HTERT RPE-1 (cell line): ENCODE results near the gene CPNE4.

ENCODE experiments used
- in situ Hi-C: fragments of 300-500 bp; cut with MboI; formaldehyde crosslinking; loops from 4 replicates; pipeline ENCODE4 v1.14.3; 2020; ENCODE audit warnings: low sequenced_read_pairs

The CPNE4 gene

GRCh38 chr3:131547585-131547984 lies 487.2 kb downstream of the CPNE4 start:
- in situ Hi-C loops = no loop called here

DNA sequence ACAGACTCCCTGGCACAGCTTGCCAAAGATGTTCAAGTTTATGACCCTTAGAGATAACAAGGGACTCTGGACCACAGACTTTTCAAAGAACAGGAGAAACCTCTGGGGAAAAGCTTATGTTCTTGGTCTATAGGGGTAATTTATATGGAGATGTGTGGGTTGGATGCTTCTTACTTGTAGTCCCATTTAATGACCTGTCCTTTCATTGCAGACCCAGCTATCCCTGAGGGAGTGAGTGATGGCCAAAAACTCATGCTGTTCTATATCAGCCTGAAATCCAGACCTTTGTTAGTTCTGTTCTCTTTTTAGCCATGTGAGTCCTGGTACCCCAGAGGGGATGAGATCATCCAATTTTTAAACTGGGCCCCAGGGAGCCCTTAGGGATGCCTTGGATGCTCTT lies 488.4 kb downstream of the CPNE4 start:
- in situ Hi-C loops = no loop called here

DNA sequence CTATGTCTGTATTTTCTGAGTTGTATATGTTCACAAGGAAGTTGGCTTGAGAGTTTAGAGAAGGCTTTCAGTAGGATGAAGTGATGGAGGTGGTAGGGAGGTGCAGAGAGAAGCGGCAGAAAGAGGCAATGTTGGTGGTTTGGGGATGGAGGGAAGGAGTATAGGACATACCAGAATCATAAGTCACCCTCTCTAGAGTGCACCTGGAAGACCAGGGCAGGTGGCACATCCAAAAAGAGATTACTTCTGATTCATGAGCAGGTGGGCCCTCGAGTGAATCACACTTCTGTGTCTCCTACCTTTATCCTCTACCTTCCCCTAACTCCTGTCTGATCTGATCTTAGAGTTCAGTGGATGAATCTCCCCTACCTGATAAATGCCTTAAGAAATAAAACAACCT lies 490.3 kb downstream of the CPNE4 start:
- in situ Hi-C loops = no loop called here

GRCh38 chr3:131543714-131544113 lies 491.1 kb downstream of the CPNE4 start:
- in situ Hi-C loops = no loop called here

GRCh38 chr3:131541288-131541687 lies 493.5 kb downstream of the CPNE4 start:
- in situ Hi-C loops = no loop called here

GRCh38 chr3:131540821-131541220 lies 494.0 kb downstream of the CPNE4 start:
- in situ Hi-C loops = no loop called here

DNA sequence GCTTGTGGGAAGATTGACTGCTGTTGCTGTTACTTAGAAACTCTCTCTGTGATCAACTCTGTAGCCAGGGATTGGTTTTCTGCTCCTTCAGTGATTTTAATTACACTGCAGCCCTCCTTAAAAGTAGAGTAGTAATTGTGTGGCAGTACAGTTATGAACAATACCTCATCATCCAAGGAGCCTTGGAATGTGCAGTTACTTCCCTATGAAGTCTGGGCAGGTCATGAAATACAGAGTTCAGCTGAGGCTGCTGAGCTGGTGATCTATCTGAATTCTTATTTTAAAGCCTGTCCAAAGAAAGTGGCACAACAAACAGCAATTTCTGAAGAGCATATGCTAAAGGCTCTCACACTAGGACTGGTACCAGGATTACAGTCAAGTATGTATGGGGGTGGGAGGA lies 494.7 kb downstream of the CPNE4 start:
- in situ Hi-C loops = no loop called here

- in situ Hi-C loops = no loop called here
Measured at GRCh38 chr3:131538968-131539367, 495.8 kb downstream of the CPNE4 start.

- in situ Hi-C loops = no loop called here
Measured at GRCh38 chr3:131537531-131537930, 497.3 kb downstream of the CPNE4 start.

DNA sequence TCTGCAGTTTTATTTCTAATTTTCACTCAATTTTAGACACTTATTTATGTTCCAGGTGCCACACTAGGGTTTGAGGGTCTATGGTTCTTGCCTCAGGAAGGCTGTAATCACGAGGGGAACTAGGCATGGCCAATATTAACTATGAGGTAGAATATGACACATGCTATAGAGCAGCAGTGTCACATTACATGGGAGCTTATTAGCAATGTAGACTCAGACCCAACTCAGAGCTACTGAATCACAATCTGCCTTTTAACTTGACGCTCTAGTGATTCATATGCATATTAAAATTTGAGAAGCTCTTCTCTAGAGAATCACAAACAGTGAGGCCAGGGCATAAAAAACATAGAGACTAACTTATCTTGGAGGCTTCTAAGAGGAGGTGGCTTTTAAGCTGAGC lies 499.2 kb downstream of the CPNE4 start:
- in situ Hi-C loops = no loop called here

GRCh38 chr3:131535131-131535530 lies 499.7 kb downstream of the CPNE4 start:
- in situ Hi-C loops = no loop called here

DNA sequence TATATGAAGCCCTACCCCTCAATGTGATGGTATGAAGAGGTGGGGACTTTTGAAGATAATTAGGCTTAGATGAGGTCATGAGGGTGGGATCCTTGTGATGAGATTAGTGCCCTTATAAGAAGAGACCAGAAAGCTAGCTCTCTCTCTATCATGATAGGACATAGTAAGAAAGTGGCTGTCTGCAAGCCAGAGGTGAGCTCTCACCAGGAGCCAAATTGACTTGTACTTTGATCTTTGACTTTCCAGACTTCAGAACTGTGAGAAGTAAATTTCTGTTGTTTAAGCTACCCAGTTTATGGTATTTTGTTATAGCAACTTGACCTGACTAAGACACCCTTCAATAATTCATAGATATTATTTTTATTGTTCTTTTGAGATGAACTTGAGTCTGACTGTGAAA lies 502.2 kb downstream of the CPNE4 start:
- in situ Hi-C loops = no loop called here

DNA sequence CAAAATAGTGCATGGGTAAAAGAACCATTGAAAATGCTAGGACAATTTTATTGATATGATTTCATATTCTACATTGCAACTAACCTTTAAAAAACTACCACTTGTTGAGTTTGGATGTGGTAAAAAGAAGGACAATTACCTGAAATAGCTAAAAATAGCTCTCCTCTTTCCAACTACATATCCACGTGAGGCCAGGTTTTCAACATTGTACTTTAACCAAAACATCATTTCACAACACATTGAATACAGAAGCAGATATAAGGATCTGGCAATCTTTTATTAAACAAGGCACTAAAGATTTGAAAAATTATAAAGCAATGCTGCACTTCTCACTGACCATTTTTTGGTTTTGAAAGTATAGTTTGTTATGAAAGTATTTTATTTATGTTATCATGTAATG lies 504.0 kb downstream of the CPNE4 start:
- in situ Hi-C loops = no loop called here

- in situ Hi-C loops = no loop called here
Measured at GRCh38 chr3:131530388-131530787, 504.4 kb downstream of the CPNE4 start.

GRCh38 chr3:131526801-131527347 lies 507.9 kb downstream of the CPNE4 start:
- in situ Hi-C loops = no loop called here

DNA sequence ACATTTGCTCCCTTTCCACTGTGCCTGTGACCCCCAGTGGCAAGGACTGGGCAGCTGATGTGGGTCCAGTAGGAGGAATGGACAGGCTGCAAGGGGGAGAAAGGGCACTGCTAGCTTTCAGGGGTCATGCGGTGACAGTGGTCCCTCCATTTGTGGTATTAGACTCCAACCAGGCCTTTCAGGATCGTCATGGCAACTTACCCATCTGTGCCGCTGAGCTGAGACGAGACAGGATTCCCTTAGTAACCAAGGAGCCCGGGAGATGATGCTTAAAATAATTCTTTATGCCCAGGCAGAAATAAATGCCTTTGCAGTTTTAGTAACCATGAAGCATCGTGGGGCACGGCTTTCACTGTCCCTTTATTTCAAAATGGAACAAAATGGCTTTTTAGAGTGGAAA lies 516.1 kb downstream of the CPNE4 start:
- in situ Hi-C loops = no loop called here

DNA sequence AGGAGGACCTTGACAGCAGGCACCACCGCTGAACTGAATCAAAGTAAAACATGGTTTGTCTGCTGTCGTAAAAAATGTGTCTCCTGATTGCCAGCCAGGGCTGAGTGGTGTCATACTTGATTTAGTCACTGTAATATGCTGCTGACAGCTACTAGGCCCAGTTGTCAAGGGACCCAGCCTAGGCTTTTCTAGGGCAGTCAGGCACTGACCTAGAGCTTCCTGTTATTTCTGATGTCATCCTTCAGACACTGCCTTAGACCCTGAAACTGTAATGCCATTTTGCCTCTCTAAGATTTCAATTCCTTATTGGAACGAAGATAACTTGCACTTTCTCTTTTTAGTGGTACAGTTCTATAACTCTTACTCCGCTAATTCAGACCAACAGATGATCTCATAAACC lies 529.4 kb downstream of the CPNE4 start:
- in situ Hi-C loops = no loop called here

DNA sequence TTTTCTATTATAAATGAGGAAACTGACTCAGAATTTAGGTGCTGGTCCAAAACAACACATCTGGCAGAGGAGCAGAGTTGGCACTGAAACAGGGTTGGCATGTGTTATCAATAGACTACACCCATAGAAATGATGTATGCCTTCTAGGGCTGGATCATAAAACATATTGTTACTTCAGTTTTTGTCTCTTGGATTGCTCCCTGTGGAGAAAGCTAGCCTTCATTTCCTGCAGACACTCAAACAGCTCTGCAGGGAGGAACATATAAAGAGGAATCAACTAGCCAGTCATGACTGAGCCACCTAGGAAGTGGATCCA lies 531.5 kb downstream of the CPNE4 start:
- in situ Hi-C loops = no loop called here

DNA sequence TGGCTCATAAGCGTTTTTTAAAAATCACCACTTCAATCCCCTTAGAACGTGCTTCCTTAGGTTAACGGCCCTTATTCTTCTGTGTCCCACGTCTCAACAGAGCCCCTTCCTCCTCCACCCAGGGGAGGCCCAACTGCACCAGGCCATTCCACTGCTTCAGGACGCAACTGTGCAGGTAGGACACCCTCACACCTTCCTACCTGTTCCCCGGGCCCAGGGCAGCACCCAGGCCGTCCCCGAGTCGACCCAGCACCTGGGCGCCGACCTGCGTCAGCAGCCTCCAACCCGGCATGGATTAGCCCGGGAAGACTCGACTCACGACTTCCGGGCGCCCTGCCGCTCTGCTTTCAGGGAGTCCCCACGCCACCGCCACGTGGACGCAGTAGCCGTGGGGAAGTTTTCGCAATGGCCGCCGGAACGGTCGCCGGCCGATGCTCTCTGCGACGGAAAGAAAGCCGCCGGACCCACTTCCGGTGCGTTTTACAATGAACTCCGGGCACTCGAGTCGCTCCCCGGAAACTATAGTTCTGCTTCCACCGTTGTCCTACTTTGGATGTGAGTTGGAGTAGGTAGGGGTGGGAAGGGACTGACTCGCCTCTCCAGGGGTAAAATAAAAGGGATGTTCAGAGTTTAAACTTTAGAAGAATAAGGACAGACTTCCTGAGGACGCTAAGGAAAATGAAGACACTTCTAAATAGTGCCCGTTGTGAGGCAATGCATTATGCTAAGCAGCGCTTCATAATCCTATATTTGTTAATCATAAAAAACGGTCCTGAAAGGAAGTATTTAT lies 532.1 kb downstream of the CPNE4 start, which contains the start of gene MRPL3:
MRPL3 (minus strand) TSS at position 442 of the 790 bp plus-strand sequence; CDS start at position 292, 150 bp downstream.
- in situ Hi-C loops = no loop called here

- in situ Hi-C loops = no loop called here
Measured at GRCh38 chr3:131501949-131502348, 532.9 kb downstream of the CPNE4 start.

DNA sequence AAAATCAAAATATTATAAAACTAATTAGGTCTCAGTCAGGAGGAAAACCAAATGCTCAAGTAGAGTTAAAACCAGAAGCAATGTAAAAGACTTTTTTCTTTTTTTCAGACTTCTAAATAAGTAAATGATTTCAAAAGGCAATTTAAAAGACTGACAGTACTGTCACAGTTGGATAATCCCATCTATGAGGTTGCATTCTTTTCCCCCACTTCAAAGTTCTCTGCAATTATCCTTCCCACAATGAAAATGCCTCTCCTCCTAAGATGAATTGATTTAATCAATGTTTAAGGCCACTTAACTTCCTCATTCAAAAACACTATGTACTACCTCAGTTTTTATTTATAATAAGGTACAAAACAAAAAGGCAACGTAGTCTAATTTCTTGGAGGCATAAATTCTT lies 540.1 kb downstream of the CPNE4 start:
- in situ Hi-C loops = no loop called here

DNA sequence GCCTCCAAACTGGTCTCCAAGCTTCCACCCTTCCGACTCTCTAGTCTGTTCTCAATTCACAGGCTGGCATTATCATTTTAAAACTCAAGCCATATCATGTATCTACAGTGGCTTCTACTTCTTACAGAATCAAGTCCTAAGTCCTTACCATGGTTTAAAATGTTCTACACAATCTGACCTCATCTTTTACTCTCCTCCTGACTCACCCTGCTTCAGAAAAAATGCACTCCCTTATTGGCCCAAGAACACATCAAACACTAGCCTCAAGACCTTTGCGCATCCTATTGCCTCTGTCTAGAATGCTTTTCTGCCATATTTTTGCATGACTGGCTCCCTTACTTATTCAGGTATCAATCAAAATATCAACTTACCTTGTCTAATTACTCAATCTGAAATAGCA lies 543.0 kb downstream of the CPNE4 start:
- in situ Hi-C loops = no loop called here

DNA sequence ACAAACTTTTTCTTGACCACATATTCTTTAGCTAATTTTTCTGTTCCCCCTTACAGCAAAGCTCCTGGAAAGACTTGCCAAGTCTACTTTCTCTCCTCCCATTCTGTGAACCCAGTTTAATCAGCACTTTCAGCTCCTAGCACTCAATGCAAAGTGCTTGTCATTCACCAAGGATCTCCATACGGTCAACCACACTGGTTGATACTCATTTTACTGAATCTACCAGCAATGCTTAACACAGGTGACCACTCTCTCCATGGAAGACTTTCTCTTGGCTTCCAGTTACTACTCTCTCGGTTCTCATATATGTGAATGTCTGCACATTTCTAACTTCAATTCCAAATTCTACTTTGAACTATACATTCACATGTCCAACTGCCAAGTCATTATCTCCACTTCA lies 543.7 kb downstream of the CPNE4 start:
- in situ Hi-C loops = no loop called here
